CD4-positive, alpha-beta T cell treated with Interleukin-17A for 4 hours (primary cell): Measurements from ENCODE around the gene TNFRSF11A.

Experiments
- DNase-seq: peaks from one replicate; pipeline ENCODE4 v3.0.0-alpha.2; 2020; ENCODE audit warnings: mixed read lengths

TNFRSF11A gene

GRCh38 chr18:62325806-62326645 lies 916 bp downstream of the TNFRSF11A start:
- peak; percentile 41 for DNase-seq

- DNase-seq, result no peak
Measured at GRCh38 chr18:62326646-62327348, 1.7 kb downstream of the TNFRSF11A start.

DNA sequence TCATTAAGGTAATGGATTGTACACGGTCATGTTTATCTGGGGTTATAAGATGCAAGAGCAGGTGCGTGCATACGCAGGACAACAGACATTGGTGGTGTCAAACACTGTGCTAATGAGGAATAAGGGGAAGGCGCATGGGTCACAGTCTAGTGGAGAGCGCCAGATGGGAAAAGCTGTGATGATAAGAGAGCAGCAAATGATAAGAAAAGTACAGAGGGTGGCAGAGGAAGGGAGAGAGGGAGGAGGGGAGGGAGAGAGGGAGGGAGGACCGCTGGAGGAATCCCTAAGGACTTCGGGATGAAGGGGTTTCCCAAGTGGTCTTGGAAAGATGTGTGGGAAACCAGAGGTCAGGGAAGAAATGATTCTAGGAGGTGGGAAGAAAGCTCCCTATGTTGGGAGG lies 2.9 kb downstream of the TNFRSF11A start:
- DNase-seq, result no peak

- no peak for DNase-seq
Measured at GRCh38 chr18:62328586-62329525, 3.7 kb downstream of the TNFRSF11A start.

GRCh38 chr18:62329691-62330454 lies 4.8 kb downstream of the TNFRSF11A start:
- peak; percentile 44 for DNase-seq

DNA sequence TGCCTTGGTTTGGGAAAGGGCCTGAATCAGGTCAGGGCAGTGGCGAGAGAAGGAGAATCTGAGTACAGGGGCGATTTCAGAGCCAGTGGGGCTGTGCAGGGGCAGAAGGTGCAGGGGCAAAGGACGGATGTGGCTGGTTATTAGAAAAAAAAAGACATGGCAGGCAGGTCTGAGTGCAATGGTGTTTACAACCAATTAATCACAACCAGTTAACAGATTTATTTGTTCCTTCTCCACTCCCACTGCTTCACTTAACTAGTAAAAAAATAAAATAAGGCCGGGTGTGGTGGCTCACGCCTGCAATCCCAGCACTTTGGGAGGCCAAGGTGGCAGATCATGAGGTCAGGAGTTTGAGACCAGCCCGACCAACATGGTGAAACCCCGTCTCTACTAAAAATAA lies 5.5 kb downstream of the TNFRSF11A start:
- no peak for DNase-seq

DNA sequence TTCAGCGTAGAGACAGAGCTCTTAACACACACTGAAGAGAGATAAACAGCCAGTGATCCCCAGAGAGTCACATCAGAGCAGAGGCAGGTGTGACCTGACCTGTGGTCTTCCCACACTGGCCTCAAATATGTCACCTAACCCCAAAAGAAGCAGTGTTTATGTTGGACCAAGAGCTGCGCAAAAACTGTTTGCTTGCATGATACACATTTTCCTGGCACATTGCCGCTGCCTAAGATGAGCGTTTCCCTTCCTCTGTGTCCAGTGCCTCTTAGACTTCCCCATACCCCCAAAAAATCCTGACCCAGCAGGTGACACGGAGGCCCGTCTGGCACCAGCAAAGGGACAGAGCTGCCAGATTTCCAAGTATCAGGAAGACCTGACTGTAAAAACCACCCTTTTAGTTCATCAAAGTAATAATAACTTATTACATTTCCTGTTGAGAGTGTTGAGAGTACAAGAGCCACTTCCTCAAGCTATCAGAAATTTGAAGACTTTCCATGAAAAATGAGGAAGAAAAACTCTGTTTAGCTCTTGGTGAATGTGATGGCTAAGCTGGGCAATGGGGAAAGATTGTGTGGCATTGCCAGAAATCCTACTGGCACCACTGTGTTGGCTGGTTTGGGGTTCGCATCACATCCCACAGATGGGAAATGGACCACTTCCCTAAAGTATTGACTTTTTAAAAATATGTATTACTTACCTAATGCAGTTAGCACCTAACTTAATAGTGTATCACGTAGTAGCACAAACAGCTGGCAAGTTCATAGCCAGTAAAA lies 6.7 kb downstream of the TNFRSF11A start:
- DNase-seq, result no peak

DNA sequence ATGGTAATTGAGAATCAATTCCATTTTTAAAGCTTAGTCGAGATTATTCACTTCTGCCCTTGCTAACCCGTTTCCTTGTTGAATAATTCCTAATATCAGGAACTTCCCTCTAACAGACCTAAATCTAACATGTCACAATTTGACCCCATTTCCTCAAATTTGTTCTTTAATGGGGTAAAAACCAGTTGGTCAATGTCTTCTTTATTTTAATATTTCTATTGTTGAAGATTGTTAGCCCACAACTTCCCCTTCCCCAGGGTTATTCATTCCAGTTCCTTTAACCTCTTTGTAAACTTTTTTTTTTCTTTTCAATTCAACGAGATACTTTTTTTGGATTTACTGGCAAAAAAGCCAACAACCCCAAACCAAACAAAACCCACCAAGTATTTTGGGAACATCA lies 7.3 kb downstream of the TNFRSF11A start:
- no peak for DNase-seq

- no peak for DNase-seq
Measured at GRCh38 chr18:62332964-62333695, 8.0 kb downstream of the TNFRSF11A start.

- no peak for DNase-seq
Measured at GRCh38 chr18:62334120-62334519, 9.0 kb downstream of the TNFRSF11A start.

- no peak for DNase-seq
Measured at GRCh38 chr18:62335494-62335893, 10.4 kb downstream of the TNFRSF11A start.

- no peak for DNase-seq
Measured at GRCh38 chr18:62336618-62337017, 11.5 kb downstream of the TNFRSF11A start.

DNA sequence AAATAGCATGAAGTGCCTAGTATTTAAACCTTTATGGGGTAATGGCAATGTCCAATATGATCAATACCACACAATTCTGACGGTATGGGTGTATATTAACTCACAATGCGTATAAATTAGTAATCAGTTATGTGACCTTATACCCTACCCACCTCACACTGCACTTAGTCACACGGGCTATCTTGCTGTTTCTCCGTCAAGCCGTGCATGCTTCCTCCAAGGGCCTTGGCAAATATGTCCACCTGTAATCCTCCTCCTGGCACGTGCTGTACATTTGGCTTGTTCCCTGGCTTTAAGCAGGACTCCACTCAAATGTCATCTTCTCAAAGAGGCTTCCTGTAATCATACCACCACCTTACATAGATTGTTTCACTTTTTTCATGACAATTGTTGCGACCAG lies 12.2 kb downstream of the TNFRSF11A start:
- DNase-seq, result no peak

DNA sequence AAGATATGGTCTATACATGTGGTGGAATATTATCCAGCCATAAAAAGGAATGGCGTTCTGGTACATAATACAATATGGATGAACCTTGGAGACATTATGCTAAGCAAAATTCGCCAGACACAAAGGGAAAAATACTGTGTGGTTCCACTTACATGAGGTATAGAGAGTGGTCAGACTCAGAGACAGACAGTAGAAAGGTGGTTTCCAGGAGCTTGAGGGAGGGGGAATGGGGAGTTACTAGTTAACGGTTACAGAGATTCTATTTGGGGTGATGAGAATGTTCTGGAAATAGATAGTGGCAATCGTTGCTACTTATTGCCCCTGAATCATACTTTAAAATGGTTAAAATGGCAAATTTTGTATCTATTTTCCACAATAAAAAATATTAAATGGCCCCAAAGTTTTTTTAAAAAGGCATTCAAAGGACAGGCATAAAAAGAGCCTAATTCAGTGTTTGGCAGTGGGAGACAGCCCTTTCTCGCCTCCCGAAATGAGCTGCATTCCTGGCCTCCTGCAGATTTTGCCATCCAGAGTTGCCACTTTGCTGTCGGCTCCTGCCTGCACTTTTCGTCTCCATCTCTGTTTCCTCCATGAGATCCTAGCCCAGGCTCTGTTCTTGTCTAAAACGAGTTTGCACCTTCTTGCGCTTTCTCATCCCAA lies 13.5 kb downstream of the TNFRSF11A start:
- no peak for DNase-seq

DNA sequence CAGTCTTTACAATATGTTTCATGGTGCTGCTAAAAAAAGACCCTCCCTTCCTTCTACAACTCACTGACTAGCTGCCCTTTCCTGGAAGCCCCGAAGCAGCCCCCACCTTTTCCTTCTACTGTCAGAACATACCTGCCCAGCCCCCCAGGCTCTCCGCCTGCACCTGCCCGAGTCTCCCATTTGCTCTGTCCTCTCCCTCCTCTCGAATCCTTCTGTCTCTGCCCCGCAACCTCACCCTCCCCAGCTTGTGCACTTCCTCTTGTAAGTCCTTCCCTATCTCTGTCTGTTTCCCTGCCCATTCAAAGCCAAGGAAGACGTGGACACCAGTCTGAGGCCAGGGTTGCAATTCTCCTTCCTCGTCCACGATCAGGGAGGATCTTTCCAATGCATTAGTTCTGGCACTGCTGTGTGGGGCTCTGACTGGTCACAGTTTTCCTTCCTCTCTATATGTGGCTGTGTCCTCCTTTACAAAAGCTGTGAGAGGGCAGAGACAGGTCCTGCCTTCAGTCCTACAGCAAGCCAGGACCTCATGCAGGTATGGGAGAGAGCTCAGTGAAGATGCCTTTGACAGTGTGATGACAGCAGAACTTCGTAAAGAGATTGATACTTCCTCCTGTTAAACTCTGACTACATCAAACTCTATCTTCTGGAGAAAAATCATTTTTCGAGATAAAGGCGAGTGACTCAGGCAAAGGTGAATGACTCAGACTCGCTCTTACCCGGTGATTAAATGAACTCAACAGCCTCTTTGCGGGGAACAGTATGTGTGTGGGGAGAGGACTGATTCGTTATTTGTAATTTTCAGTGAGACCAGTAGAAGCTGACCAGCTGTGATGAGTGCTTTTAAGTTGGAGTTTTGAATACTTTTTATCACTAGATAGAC lies 14.2 kb downstream of the TNFRSF11A start:
- no peak for DNase-seq

DNA sequence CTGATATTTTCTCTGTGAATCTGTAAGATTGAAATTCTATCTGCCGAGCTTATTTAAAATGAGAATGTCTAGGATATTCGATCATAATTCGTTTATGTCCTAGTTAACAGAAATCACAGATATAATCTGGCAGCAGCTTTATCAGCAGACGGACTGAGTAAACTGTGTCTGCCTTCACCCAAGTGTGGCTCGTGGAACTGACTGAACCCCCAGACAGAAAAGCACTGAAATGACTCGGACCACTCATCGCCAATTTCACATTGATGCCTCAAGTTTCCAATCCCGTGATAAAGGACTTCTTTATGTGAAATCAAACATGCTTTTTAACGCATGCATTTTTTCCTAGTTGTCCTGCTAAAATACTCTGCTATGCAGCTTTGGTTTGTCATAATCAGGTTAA lies 15.9 kb downstream of the TNFRSF11A start:
- DNase-seq, result no peak

GRCh38 chr18:62341473-62341872 lies 16.4 kb downstream of the TNFRSF11A start:
- DNase-seq, result no peak

DNA sequence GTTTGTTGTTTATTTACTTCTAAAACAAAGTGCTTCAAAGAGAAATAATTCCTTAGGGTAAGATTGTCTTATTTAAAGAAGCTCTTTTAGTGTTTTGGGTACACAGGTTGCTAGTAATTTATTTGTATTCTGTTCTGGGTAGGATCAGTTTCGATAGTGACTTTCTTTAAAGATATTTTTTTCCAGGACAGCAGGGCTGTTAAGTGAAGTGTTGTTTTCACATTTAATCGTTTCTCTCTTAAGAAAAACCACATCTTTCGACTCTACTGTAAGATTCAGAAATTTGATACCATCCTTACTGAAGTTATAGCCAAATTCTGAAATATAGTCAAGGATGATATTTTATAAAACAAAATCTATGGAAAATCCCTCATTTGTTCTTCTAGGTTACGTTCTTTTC lies 17.8 kb downstream of the TNFRSF11A start:
- DNase-seq, result no peak

DNA sequence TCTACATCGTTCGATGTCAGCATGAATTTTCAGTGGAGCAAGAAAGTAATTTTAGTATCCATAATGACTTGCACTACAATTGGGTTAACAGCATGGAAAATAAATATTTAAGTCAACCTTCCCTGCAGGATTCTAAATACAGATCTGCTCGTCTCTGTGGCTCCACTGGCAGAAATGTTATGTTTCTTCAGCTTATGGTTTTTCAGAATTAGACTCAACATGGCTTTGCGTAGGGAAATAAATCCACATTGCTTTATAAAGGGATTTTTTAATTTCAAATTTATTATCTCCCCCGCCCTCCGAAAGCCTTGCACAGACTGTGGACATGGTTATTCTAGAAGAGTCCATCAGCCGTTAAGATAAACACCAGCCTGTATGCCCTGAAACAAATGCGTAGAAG lies 18.2 kb downstream of the TNFRSF11A start:
- DNase-seq, result no peak
